GM19025 (cell line): ENCODE results near the gene CEACAM16.
"Not testable (repeated sequence)": the region's sequence is repeated elsewhere in the genome, so short reads cannot be mapped to it uniquely, and the experiment has no call there.

Experiments used
- ATAC-seq: cut with Tn5 transposase; IDR thresholded peaks from one replicate; pipeline ENCODE4 v1.9.1; 2021; ENCODE audit warnings: mild to moderate bottlenecking, low read depth, moderate library complexity; ENCODE audit not compliant: unreplicated experiment

CEACAM16 gene, protein sequence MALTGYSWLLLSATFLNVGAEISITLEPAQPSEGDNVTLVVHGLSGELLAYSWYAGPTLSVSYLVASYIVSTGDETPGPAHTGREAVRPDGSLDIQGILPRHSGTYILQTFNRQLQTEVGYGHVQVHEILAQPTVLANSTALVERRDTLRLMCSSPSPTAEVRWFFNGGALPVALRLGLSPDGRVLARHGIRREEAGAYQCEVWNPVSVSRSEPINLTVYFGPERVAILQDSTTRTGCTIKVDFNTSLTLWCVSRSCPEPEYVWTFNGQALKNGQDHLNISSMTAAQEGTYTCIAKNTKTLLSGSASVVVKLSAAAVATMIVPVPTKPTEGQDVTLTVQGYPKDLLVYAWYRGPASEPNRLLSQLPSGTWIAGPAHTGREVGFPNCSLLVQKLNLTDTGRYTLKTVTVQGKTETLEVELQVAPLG

DNA sequence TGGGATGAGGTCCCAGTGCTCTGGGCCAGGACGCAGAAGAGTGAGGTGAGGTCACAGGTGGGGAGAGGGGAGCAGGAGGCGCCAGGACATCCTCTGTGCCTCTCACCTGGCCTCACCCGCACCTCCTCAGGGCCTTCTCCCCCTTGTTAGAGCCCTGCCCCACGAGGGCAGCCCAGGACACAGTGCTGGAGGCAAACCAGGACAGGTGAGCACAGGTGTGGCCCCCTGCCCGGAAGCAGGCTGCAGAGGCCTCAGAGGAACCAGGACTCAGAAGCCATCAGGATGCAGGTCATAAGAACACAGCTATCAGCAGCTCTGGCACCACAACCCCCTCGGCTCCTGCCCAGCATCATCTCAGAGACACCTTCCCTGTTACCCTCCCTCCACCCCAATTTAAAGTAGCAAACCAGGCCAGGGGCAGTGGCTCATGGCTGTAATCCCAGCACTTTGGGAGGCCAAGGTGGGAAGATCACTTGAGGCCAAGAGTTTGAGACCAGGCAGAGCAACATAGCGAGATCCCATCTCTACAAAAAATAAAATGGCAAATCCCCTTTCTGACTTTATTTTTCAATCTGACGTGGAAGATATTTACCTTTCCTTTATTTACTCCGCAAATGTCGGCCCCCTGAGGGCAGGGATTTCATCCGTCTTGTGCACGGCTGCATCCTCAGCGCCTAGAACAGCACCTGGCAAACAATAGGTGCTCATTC is at the start of gene CEACAM16:
TSS of gene CEACAM16 (plus strand) at position 660 of the 710 bp plus-strand sequence. CDS start 2,306 bp downstream, outside the sequence.
- ATAC-seq, result no peak

- ATAC-seq, result no peak
Measured at GRCh38 chr19:44649578-44650145, 49.3 kb upstream of the CEACAM16 start.

- ATAC-seq, result no peak
Measured at GRCh38 chr19:44653343-44653742, 45.6 kb upstream of the CEACAM16 start.

GRCh38 chr19:44653977-44654774 is 44.8 kb upstream of the CEACAM16 start:
- peak; percentile 87 for ATAC-seq

DNA sequence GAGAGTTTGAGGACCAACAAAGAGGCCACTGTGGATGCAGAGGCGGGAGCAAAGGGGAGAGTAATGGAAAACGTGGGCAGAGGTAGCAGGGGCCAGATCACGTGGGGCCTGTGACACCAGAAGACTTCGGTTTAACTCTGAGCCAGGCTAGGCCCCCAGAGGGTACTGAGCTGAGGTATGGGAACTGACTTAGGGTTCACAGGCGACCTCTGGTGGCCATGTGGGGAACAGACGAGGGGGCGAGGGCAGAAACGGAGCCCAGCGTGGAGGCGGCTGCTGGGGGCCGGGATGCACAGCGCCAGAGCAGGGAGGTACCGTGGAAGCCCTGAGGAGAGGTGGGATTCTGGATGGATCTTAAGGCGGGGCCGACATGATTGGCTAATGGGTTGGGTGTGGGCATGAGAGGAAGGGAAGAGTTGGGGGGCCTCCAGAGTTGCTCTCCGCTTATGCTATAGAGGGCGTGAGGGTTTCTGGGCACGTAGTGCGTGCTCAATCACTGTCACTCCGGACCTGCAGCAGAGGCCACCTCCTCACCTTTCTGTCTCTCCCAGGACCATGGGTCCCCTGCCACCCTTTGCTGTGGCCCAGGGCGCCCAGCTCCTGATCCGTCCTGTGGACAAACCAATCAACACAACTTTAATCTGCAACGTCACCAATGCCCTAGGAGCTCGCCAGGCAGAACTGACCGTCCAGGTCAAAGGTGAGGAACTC is 41.6 kb upstream of the CEACAM16 start:
- ATAC-seq, result no peak

DNA sequence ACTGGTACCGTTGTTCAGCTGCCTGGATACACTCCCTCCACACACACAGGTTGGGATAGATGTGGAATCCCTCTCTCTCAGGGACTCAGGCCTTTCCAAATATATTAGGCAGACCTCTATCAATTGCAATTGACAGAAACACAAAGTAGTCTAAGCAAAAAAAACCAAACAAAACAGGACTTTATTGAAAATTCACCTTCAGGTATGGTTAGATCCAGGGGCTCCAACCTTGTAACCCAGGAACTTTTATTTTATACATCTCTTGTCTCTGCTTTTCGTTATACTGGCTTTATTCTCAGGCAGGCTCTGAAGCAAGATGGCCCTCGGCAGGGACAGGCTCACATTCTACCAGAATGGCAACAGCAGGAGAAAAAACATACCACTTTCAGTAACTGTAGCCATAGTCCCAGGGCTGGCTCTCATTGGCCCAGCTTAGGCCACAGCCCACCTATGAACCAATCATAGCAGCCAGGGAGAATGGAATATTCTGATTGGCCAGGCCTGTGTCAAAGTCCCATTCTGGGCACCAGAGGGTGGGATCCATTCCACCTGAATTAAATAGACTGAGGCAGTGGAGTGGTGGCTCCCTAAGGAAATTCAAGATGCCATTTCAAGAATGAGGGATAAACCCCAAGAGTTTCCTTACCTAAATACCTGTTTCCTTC is 40.8 kb upstream of the CEACAM16 start:
- no peak for ATAC-seq

DNA sequence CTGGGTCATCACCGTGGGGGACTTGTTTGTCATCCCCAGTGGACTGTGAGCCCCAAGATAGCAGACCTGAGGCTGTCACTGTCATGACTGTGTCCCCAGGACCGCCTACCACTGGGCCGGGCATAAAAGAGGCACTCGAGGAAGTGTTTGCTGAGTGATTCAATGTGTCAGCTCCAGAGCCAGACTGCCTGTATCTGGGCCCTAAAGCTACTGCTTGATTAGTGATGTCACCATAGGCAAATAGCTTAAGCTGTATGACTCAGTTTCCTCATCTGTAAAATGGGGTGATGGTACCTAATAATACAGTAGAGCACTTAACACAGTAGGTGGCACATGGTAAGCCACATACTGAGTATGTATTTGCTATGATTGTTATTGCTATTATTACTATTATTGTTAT is 38.9 kb upstream of the CEACAM16 start:
- no peak for ATAC-seq

DNA sequence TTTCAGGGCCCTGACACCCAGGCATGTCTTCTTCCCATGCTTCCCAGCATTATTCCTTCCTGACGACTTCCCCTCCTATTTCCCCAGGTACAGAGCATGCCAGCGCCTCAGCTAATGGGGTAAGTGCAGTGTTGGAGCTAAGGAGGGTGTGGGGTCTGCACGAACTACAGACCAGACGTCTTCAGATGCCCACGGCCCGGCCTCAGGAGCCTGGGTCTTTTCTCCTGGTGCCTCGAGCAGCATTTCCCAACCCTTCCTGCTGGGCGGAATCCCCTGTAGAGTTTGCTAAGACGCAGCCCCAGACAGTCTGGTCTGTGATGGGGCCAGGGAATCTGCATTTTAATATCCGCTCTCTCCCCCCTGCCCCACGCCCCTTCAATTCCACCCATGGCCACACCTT is 37.7 kb upstream of the CEACAM16 start:
- no peak for ATAC-seq

DNA sequence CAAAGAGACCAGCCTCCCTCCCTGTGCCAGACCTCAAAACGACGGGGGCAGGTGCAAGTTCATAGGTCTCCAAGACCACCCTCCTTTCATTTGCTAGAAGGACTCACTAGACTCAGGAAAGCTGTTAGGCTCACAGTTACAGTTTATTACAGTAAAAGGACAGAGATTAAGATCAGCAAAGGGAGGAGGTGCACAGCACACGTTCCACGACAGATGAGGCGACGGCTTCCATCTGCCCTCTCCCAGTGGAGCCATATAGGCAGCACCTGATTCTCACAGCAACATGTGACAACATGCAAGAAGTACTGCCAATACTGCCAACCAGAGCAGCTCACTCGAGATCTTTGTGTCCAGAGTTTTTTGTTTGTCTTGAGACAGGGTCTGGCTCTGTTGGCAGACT is 37.0 kb upstream of the CEACAM16 start:
- ATAC-seq, result no peak

DNA sequence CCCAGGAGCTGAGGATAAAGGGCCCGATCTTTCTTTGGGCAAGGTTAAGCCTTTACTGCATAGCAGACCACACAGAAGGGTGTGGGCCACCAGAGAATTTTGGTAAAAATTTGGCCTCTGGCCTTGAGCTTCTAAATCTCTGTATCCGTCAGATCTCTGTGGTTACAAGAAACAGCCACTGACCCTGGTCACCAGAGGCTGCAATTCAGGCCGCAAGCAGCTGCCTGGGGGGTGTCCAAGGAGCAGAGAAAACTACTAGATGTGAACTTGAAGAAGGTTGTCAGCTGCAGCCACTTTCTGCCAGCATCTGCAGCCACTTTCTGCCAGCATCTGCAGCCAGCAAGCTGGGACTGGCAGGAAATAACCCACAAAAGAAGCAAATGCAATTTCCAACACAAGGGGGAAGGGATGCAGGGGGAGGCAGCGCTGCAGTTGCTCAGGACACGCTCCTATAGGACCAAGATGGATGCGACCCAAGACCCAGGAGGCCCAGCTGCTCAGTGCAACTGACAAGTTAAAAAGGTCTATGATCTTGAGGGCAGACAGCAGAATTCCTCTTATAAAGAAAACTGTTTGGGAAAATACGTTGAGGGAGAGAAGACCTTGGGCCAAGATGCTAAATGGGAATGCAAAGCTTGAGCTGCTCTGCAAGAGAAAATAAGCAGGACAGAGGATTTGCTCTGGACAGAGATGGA is 36.1 kb upstream of the CEACAM16 start:
- no peak for ATAC-seq

GRCh38 chr19:44663996-44664395 is 35.0 kb upstream of the CEACAM16 start:
- ATAC-seq, result no peak

DNA sequence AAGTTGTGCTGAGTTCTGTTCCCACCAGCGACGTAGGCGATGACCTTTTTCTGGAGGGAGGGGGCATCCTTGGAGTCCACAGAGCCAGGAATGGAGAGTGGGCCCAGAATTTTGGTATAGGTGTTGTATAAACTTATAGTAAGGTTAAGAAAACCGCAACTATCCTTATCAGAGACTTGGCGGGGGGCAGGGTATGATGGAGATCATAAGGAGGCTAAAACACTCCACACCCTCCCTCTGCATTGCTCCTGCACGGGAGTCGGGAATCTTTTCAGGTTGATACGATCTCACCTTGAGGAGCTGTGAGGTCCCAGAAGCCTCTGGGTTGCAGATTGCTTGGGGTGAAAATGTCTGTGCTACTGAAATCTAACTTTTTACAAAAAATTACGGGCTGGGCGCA is 34.0 kb upstream of the CEACAM16 start:
- ATAC-seq, result no peak

- no peak for ATAC-seq
Measured at GRCh38 chr19:44666852-44667556, 31.9 kb upstream of the CEACAM16 start.

GRCh38 chr19:44668985-44669764 is 29.8 kb upstream of the CEACAM16 start:
- ATAC-seq, result no peak

DNA sequence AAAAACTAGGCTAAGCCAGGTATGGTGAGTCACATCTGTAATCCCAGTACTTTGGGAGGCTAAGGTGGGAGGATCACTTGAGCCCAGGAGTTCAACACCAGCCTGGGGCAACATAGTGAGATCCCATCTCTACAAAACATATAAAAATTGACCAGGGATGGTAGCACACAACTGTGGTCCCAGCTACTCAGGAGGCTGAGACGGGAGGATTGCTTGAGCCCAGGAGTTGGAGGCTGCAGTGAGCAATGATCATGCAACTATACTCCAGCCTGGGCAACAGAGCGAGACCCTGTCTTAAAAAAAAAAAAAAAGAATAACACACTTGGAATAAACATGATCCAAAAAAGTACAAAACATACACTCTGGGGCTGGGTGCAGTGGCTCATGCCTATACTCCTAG is 28.9 kb upstream of the CEACAM16 start:
- ATAC-seq, result not testable (repeated sequence)

- ATAC-seq, result no peak
Measured at GRCh38 chr19:44671400-44671799, 27.6 kb upstream of the CEACAM16 start, which contains the start of gene CEACAM19. Gene CEACAM19, plus strand, starts transcription at chr19:44671482. Its CDS starts 450 bp downstream, at chr19:44671932.

DNA sequence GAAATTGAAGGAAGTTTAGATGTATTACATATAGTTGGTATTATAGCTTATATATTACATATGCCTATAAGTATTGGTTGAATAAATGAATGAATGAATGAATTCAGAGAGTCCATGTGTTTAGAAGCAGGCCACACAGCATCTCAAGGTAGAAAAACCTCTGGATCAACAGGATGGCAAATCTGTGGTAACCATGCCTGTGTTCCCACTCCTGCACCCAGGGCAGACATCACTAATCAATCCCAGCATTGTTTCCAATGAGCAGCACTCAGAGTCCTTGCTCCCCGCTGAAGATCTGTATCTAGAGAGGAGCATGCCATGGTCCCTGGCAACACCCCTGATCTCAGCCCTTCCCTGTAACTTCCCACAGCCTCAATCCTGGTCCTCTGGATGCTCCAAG is 26.7 kb upstream of the CEACAM16 start:
- no peak for ATAC-seq
